GM18867 (cell line): Measurements from ENCODE around the gene TTC9.
"Not testable (repeated sequence)": the region's sequence is repeated elsewhere in the genome, so short reads cannot be mapped to it uniquely, and the experiment has no call there.

Source experiments
- ATAC-seq: cut with Tn5 transposase; IDR thresholded peaks from one replicate; pipeline ENCODE4 v1.9.1; 2021; ENCODE audit warnings: mild to moderate bottlenecking, moderate library complexity; ENCODE audit not compliant: unreplicated experiment

The TTC9 gene

DNA sequence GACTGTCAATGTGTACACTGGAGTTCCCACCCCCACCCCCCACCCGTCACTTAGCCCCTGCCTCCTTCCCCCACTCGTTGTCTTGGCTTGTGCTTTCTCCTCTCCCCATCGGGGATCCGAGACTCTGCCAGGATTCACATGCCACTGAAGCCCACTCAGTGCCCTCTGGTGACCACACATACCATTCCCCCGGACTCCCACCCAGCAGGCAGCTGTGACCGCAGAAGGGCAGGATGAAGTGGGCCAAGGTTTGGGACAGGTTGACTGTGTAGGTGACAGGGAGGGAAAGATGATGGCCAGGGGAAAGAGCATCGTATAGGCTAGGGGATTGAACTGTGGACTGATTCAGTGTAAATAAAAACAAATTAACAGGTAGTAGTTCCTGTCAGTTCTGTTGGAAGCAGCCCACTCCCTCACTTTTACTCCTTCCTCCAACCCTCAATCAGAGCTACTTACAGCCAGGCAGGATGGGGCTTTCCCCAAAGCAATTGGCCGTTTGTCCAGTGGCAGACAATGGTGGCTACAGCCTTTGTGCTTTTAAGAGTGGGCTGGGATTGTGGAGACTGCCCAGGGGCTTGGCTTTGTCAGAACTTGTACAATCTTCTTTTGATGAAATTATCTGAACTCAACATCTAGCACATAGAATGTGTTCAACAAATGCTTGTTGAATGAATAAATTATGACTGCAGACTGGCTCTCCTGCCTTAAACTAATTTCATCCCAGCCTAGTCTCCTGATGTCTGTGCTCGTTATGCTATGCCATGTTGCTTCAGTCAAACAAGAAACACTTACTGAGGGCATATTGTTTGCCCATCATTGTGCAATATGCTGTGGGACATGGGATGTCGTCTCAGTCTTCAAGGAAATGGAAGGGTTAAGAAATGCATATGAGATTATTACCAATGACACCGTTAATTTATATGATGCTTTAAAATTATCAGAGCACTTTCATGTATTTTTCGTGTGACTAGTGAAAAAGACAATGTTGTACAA lies 30.2 kb downstream of the TTC9 start:
- no peak for ATAC-seq

DNA sequence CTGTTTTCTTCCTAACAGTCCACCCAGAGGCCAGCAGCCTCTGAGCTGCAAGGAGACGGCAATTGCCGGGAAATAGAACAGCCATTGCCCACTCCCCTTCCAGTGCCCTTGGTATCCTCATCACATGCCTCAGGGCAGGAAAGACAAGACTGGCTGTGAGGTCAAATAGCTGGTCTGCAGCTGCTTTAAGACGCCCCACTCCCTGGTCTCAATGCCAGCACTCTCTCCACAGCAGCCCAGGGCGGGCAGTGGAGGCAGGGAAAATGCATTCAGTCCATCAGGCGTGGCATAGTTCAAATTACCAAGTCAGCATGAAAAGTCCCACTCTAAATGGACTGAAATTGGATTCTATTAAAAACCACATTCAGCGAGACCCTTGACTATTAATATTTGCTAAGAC lies 35.6 kb downstream of the TTC9 start:
- ATAC-seq = no peak

DNA sequence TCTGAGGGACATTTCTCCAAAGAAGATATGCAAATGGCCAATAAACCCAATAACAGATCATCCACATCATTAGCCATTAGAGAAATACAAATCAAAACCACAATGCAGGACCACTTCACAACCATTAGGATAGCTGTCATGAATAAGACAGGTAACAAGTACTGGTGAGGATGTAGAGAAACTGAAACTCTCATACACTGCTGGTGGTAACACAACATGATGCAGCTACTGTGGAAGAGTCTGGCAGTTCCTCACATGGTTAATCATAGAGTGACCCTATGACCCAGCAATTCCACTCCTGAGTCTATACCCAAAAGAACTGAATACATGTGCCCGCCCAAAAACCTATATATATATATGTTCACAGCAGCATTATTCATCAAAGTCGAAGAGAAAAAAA lies 39.0 kb downstream of the TTC9 start:
- ATAC-seq = no peak

DNA sequence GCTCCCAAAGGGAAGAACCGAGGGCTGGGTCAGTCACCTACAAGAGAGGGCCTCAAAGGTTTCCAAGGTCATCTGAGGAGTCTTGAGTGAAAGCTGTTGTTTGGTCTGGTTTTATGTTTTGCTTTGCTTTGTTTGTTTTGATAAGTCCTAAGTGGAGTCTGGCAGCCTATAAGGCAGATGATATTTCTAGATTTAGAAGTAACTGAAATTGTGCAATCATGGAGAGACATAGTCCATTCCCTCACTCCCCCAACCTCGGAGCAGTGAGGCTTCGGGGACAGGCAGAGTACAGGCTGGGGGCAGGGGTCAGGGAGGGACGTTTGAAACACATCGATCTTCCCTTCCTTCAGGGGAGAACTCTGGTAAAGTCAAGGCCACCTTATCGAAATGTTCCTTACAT lies 42.3 kb downstream of the TTC9 start:
- ATAC-seq = no peak

DNA sequence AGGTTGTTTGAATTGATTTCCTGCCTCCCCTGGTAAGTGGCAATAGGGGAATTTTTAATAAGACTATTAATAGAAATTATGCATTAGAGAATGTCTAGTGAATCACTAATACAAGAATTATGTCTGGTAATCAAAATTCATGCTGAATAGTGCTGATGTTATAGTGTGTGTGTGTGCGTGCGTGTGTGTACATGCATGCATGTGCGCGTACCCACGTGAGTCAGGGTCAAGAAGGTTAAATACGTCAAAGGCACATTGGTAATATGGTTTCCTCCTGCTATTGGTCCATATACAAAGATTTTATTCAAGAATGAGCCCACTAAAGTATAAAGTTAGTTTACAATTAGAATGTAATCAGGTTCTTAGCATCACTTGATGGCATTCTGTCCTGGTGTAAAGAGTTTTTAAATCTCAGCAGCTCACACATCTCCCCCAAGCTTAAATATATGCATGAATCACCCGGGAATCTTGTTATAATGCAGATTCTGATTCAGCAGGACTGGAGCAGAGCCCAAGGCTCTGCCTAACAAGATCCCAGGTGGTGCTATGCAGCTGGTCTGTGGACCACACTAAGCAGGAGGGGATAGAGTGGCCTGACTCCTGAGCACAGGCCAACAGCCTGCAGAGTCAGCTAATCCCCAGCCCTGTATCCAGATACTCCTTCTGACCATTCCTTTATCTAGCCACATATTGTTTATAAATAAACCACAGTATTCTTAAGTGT lies 43.9 kb downstream of the TTC9 start:
- no peak for ATAC-seq

DNA sequence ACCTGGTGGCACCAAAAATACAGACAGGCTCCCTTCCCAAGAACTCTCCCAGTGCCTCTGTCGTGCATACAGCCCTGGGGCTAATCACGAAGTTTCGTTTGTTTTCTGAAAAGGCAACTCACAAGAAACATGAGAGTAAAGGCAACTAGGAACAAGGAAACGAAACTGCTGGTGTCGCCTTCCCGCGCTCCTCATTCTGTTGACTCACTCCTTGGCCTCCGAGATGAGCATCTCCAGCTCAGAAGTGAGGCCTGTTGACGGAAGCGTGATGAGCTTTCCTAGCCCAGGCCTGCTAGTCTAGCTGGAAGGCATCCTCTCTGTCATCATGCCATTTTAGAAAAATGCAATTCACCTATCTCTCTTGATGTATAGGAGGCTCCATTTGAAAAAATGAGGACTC lies 50.5 kb downstream of the TTC9 start:
- ATAC-seq = no peak

DNA sequence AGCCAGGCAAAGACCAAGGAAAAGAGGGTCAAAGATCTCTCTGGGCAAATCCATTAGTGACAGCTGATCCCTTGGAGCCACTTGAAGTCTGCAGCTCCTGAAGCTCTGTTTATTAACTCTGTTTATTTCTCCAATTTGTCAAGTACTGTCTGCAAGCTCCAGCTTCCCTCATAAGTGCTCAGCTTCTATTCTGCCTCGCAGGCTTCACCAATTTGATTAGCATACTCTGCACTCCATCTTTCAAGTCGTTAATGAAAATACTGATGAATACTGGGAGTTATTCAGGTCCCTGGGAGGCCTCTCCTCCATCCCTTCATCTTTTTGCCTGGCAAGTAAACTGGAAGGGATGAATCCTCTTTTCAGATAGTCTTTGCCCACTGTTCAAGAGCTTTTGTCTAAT lies 54.3 kb downstream of the TTC9 start:
- ATAC-seq = no peak

DNA sequence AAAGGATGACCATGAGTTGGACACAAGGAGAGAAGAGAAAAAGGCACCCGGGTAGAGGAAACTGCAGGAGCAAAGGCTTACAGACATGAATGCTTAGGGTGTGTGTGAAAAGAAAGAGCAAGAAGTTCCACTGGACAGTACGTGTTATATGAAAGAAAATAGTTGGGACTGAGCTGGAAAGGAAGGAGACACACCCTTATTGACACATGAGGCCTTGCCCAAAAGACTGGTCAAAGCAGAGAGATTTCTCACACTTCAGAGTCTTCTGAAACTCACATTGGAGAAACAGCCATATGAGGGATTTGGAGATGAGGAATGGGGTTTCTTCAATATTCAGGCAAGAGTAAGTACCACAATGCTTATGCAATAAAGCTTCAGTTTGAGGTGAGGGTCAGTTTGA lies 56.0 kb downstream of the TTC9 start:
- ATAC-seq = no peak

DNA sequence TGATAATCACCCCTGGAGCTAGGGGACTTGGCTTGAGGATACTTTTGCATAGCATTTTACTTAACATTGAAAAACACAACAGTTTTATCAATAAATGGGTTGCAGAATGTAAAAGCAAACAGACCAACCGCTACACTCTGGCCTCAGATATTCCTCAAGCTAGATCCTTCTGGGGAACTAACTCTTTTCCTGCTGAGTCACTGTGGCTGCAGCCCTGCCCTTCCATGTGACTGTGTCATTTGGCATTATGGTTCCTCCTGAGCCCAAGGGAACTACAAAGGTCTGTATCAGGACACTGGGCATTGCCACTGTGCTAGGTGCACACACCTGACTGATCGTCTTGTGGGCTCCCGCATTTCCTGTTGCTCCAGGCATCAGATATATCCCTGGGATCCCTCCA lies 56.6 kb downstream of the TTC9 start:
- no peak for ATAC-seq

DNA sequence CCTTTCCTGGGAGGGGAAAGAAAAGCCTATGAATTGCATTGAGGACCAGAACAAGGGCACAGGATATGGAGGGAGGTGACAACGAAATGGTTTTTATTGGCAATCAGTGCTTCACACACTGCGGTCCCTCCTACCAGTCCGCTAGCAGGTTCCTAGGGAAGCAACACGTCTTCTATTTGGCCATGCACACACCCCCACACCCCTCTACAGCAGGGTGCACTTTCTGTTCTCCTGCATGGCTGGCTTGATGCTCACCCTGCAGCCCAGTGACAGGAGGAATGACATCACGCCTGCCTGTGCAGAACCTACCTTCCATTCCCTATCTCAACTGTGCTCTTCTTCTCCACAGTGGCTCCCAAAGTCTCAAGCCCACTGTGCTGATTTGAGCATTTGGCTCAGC lies 57.9 kb downstream of the TTC9 start:
- no peak for ATAC-seq

DNA sequence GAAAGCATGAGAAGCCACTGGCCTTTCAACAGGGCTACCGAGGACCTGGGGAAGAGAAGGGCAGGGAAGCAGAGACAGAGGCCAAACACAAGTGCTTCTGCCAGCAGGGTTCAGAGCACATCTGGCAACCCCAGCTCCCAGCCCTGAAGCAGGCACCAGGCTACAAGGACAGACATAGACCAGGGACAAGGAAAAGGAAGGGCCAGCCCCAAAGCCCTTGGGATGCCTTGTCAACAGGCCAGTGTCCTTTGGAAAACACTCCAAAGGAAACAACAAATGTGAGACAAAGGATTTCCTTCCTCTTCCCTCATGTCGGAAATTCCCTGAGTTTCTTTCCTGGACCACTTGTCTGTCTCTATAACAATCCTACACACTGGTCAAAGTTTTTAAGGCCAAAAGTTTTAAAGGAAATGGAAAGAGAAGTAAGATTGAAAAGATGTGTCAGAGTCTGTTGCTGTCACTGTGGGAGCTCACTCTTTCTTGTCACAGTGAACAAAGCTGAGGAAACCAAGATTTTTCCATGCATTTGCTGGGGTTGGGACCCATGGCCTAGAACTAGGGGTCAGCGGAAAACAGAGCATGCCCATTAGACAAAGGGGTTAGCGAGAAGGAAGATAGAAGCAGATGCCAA lies 59.4 kb downstream of the TTC9 start:
- no peak for ATAC-seq

DNA sequence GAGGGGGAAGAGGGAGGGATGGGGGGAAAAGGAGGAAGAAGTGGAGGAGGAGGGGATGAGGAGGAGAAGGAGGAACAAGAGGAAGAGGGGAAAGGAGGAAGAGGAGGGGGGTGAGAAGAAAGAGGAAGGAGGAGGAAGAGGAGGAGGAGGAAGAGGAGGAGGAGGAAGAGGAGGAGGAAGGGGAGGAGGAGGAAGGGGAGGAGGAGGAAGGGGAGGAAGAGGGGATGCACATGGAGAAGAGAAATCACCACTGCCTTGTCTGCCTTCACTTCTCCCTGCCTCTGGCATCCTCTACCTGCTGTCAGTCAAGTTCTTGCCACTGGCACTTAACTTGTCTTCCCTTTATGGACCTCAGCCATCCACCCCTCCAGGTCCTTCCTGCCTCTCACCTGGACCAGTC lies 59.9 kb downstream of the TTC9 start:
- no peak for ATAC-seq

DNA sequence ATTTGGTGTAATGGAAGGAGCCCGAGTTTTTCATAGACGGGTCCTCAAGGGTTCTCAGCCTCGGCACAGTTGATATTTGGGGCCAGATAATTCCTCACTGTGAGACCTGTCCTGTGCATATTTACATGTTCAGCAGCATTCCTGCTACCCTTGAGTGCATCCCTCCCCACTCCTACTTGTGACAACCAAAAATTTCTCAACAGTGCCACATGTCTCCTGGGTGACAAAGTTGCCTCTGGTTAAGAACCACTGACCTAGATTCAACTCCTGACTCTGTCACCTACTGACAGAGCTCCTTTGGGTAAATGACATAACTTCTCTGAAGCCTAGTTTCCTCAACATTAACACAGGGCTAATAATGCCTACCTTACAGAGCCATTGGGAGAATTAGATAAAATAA lies 60.4 kb downstream of the TTC9 start:
- no peak for ATAC-seq

DNA sequence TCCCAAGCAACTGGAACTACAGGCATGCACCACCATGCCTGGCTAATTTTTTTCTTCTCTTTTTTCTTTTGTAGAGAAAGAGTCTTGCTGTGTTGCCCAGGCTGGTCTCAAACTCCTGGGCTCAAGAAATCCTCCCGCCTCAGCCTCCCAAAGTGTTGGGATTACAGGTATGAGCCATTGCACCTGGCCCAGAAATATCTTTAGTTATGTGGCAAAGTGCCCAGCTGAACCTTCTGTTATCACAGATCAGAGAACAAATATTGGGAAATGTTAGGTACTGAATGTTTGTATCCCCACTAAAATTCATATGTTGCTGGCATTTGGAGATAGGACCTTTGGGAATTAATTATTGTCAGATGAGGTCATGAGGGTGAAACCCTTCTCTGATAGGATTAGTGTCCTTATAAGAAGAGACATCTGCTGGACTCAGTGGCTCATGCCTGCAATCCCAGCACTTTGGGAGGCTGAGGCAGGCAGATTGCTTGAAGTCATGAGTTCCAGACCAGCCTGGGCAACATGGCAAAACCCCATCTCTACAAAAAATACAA lies 62.0 kb downstream of the TTC9 start:
- not testable (repeated sequence) for ATAC-seq

DNA sequence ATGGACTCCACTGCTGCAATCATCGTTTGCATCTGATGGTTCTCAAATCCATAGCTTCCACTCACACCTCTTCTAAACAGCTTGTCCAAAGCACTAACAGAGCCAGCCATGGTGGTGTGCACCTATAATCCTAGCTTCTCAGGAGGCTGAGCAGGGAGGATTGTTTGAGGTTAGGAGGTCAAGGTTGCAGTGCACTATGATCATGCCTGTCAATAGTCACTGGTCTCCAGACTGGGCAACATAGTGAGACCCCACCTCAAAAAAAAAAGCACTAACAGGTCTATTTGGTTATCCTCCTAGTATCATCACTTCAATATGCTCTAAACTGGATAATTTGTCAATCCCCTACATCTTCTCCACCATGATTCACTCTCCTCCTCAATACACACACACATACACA lies 63.2 kb downstream of the TTC9 start:
- no peak for ATAC-seq

DNA sequence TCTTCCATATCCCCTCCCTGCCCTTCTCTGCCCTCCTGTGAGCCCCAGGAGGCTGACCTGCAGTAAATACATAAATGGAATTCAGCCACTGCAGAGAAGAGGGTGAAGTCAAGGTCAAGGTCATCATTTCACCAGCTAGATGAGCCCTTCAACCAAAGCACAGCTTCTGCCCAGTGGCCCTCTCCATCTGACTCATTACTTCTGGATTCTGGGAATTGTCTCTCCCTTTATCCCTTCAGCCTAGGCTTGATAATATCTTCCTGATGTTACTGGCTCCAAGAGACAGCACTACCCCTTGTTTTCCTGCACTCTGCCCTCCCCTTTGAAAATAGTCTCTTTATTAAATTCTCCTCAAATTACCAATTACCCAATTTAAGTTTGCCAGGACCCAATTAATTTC lies 64.5 kb downstream of the TTC9 start:
- no peak for ATAC-seq

DNA sequence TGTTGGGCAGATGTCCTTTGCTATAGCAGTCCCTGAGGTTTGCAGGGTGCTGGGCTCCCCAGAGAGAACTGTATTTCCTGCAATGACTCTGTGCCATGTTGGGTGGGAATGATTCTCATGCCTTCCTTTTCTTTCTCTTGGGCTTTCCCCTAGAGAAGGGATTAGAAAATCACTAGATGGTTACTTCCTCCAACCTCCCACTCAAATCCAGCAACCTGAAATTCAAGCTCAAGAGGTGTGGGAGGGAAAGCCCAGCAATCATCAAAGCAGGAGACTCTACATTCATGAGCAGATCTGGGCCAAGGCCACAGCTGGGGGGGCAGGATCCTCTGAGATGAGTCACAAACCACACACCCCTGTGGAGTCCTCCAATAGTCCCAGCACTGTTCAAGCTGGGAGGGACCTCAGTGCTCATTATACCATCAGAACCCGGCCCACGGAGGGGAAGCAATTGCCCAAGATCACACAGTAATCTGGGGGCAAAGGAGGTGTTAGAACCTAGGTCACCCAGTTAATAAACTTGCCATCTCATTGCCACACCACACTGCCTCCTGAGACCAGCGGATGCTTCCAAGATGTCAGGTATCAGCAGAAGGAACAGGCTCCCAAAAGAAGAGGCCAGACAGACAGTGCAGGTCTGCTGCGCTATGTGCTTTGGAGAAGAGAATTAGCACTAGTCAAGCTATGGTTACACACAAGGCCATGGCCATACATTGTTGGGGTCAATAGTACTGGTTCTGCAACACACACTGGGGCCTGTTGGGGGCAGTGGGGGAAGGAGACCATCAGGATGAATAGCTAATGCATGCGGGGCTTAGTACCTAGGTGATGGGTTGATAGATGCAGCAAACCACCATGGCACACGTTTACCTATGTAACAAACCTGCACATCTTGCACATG lies 65.7 kb downstream of the TTC9 start:
- ATAC-seq = no peak

DNA sequence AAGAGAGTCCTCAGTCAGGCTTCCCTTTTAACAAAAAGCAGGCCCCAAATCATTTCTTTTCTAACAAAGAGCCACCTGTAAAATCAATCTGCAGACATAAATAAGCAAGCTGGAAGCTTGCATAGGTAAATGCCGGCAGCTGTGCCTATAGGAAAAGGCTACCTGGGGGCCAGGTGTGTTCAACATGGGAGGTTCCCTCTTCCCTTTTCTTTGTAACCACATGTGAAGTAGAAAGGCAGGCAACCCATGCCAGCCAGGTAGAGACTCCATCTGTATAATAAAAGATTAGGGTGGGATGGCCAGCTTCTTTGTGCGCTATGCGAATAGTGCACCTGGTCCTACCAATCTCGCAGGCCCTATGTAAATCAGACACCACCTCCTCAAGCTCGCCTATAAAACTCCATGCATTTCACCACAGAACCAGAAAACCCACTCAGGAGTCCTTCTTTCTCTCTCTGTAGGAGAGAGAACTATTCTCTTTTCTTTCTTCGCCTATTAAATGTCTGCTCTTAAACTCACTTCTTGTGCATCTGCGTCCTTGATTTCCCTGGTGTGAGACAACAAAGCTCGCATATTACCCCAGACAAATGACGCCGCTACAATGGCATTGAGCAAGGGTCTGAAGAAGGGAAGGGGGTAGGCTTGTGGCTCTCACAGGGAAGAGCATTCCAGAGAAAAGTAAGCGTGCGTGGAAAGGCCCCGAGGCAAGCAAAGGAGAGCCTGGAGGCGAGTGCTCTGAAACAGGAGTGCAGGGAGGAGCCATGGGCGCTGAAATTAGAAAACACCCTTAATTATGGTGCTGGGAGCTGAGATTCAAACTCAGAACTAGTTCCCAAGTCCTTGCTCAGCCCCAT lies 67.2 kb downstream of the TTC9 start:
- no peak for ATAC-seq

DNA sequence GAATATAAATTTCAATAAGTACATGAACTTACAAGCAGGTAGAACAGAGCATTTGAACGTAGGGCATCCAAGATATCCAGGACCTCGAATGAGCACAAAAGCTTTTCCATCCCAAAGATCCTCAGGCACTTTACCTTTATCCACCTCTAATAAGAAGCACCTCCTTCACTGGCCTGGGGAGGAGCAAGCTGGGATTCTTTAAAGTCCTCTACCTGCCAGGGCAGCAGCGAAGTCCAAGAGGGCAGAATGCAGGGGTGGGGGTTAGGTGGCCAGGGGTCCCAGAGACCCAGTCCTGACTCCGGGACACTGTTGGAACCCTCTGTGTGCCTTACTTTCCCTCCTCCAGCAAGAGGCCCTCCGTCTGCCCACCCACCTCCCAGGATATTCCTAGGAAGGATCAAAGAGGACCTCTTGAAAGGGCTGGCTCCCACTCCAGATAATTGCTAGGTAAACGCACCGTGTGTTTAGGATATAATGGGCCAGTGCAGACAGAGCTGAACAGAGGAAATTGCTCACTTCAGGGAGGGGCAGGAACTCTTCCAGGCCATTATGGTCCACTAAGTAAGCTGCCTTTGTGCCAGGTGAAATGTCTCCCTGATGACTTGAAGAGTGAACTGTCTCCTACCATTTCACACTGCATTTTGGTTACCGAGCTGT lies 68.1 kb downstream of the TTC9 start:
- no peak for ATAC-seq
